Right kidney (tissue), 1 donor: ENCODE results near the gene SIGLEC11.
A peak's percentile ranks its signal among the peaks of the same experiment; 100 is the strongest.
"Not testable (repeated sequence)": the region's sequence is repeated elsewhere in the genome, so short reads cannot be mapped to it uniquely, and the experiment has no call there.

Experiments
- DNase-seq: peaks from one replicate; pipeline ENCODE4 v3.0.0-alpha.2; 2016

The SIGLEC11 gene

DNA sequence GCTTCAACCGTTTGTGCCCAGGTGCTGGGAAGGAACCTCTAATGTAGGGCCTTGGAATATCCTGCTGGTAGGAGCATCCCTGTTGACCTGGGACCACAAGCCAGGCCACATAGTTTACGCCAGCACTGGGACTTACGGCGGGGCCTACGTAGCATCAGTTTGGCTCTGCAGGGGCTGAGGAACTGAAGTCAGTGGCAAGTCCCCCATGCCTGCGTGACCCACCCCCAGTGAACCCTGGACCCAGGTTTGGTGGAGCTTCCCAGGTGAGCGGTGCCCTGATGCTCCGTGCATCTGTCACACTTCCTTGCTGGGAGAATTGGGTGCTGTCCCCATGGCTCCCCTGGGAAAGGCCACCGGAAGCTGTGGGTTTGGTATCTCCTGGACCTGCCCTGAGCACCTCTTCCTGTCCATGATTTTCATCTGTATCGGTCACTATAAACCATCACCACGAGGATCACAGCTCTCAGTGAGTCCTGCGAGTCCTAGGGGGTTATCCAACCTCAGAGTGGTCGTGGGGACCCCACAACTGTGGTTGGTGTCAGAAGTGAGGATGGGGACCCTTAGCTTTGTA lies 9.9 kb downstream of the SIGLEC11 start:
- no peak for DNase-seq

DNA sequence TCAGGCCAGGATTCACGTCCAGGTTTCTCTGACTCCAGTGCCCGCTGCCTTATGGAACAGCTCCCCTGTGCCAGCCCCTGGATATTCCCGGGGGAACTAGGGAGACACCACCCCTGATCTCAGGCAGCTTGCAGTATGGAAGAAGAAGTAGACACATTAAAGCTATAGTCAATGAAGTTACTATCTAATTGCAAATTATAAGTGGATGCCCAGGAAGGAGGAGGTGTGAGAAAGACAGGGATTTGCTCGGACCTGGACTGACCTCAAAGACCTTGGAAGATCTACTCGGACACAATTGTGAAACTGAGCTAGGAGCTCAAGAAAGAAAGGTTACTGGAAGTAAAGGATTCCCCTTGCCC lies 10.4 kb downstream of the SIGLEC11 start:
- no peak for DNase-seq

DNA sequence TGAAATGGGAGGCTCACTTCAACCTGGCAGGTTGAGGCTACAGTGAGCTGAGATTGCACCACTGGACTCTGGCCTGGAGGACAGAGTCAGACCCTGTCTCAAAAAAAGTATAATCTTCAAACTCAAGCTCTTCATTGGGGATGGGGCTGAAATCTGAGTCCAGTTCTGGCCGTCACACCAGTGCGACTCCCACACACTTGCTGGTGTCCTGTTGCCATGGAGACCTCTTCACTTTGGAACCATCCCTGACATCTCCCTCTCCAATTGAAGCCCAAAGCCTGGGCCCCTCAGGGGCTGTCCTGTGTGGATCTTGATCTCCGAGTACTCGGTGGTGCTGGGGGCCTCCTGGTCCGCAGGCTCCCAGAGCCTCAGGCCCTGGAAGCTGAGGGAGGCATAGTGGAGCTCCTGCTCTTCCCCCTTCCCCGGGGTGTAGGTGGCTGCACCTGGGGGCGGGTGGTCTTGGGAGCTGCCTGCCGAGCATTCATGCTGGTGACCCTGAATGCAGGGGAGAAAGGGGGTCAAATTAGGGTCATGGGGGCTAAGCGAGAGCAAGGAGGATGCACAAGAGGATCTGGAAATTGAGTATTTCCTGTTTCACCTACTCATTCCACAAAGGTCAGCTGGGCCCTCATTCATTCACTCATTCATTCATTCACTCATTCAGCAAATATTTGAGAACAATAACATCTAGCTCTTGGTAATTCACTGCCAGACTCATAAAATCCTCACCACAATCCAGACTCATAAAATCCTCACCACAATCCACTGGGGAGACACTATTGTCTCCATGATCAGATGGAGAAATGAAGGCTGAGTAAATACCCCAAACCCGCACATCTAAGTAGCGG lies 11.0 kb downstream of the SIGLEC11 start:
- DNase-seq: no peak

DNA sequence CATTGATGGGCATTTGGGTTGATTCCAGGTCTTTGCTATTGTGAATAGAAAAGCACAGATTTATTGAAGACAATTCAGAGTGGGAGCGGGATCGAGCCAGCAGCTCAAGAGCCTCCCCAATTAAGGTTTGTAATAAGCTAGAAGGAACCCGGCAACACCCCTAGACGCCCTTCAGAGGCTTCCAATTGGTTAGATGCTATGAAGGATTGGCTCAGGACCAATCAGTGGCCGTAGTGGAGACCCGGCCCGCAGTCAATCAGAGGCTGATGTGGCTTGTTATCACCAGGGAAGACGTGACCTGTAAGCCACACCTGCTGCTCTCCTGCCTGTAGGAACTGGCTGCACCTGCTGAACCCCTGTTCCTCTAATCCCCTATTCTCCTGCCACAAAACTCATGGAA lies 14.6 kb downstream of the SIGLEC11 start:
- DNase-seq: no peak

DNA sequence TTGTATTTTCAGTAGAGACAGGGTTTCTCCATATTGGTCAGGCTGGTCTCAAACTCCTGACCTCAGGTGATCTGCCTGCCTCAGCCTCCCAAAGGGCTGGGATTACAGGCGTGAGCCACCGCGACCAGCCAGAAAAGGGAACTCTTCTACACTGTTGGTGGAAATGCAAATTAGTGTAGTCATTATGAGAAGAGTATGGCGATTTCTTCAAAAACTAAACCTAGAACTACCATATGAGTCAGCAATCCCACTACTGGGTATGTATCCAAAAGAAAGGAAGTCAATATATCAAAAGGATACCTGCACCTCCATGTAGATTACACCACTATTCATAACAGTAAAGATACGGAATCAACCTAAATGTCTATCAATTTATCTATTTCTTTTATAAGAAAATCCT lies 16.4 kb downstream of the SIGLEC11 start:
- not testable (repeated sequence) for DNase-seq

DNA sequence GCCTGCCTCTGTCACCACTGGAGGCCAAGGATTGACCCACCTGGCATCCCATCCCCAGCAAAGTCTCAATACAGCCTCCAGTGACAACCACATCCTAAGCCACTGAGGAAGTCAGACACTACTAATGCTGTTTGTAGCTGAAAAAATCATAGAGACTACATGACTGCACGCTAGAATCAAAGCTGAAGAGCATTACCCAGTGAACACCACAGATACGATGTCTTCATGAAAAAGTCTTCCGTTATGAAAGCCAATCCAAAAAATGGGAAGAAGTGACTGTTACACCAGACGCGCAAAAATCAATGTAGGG lies 20.5 kb downstream of the SIGLEC11 start:
- DNase-seq: no peak

DNA sequence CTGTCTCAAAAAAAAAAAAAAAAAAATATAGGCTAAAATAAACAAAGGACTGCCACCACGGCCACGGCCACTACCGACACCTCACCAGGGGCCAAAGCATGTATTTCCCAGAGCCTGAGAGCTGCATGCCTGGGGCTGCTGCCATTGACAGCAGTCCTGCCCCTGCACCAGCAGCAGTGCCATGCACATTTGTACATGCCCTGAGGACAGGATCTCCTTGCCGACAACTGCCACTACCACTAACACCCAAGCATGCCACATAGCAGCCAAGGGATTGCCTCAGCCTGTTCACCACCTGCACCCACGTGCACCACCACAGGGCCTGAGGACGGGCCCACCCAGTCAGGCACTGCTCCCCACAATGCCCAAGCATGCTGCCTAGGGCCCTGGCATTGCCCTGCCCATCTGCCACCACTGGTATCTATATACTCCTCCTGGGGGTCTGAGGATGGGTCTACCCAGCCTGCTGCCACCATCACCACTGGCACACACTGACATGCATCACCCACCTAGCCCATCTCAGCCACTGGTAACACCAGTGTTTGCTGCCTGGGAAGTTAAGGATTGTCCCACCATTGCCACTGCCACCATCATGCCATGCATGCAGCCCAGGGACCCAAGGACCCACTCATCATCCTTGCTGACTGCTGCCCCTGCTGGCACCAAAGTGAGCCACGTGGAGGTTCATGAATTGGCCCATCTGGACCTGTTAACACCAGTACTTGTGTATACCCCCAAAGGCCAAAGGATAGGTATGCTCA lies 21.1 kb downstream of the SIGLEC11 start:
- no peak for DNase-seq

DNA sequence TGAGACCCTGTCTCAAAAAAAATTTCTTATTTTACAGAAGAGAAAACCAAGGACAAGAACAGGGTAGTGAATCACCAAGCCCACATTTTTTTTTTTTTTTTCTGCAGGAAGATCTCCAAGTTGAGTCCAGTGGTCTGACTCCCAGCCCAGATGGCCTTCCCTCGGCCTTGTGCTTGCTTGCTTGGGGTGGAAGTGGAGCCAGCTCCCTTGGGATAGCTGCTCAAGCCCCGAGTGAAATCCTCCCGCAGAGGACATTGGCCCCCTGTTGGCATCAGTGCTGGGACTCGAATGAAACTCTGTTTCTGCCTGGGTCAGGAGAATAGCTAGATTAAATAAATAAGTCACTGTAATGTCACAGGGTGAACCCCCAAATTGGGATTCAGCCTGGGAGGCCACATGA lies 22.3 kb downstream of the SIGLEC11 start:
- DNase-seq: no peak

DNA sequence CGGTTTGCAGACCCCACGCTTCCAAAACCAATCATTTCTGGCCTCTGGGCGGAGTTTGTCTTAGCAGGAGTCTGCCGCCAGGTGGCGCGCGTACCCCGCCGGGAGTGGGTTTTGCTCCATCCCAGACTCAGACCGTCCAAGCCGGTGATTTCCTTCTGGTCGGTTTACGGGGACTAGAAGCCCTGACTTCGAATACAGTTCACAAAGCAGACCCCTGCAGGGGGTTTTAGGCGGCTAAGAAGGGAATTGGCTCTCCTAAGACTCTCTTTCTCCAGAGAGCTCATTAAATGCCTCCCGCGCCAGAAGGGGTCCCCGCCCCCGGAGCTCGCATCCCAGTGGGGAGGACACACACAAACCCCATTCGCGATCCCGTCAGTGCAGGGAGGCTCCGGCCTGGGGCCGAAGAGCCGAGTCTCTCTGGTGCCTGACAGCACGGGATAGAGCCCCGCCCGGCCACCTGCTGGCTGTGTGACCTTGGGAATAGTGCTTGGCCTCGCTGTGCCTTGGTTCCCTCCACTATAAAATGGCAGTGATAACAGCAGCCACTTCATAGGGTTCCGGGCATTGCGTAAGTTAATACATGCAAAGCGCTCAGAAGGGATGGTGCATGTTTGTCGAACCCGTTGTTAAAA lies 23.1 kb downstream of the SIGLEC11 start:
- DNase-seq: peak; percentile 70

DNA sequence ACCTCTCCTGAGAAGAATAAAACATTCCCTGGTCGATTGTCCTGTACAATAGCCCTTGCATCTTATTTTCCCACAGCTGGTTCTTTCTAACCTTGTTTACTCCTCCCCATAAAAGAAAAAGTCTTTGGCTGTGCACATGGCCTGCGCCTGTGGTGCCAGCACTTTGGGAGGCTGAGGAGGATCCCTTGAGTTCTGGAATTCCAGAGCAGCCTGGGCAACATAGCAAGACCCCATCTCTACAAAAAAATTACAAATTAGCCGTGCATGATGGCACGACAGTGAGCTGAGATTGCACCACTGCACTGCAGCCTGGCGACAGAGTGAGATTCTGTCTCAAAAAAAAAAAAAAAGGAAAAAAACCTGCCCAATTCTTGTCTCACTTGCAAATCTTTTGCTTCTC lies 24.4 kb downstream of the SIGLEC11 start:
- no peak for DNase-seq

DNA sequence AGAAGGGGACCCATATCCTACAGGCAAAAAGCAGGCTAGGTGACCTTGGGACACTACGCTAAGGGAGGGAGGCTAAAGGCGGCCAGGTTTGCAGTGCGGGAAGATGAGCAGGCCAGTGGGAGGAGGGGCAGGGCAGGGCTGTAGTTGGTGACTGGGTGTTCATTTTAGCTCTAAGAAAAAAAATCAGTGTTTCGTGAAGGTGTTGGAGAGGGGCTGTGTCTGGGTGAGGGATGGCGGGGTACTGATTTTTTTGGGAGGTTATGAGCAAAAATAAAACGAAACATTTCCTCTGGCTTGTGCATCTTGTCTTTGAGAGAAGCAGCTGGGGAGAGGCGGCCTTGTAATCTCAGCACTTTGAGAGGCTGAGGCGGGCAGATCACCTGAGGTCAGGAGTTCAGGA lies 27.3 kb downstream of the SIGLEC11 start:
- DNase-seq: no peak

DNA sequence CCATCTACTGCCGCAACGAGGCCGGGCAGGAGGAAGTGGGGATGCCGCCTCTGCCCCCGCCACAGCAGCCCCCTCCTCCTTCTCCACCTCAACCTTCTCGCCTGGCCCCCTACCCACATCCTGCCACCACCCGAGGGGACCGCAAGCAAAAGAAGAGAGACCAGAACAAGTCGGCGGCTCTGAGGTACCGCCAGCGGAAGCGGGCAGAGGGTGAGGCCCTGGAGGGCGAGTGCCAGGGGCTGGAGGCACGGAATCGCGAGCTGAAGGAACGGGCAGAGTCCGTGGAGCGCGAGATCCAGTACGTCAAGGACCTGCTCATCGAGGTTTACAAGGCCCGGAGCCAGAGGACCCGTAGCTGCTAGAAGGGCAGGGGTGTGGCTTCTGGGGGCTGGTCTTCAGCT lies 28.2 kb downstream of the SIGLEC11 start:
- DNase-seq: no peak

DNA sequence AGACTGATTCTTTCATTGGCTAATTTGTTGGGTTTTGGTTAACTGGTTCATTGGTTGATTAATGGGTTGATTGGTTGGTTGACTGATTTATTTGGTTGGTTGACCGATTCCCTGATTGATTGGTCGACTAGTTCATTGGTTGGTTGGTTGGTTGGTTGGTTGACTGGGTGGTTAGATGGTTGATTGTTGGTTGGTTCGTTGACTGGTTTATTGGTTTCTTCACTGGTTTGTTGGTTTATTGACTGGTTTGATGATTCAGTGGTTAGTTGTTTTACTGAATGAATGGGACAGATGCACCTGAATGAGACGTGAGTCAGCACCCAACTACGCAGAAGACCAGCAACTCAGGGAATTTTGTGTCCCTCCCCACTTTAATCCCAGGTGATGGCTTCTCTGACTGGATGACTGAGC lies 28.9 kb downstream of the SIGLEC11 start:
- no peak for DNase-seq

DNA sequence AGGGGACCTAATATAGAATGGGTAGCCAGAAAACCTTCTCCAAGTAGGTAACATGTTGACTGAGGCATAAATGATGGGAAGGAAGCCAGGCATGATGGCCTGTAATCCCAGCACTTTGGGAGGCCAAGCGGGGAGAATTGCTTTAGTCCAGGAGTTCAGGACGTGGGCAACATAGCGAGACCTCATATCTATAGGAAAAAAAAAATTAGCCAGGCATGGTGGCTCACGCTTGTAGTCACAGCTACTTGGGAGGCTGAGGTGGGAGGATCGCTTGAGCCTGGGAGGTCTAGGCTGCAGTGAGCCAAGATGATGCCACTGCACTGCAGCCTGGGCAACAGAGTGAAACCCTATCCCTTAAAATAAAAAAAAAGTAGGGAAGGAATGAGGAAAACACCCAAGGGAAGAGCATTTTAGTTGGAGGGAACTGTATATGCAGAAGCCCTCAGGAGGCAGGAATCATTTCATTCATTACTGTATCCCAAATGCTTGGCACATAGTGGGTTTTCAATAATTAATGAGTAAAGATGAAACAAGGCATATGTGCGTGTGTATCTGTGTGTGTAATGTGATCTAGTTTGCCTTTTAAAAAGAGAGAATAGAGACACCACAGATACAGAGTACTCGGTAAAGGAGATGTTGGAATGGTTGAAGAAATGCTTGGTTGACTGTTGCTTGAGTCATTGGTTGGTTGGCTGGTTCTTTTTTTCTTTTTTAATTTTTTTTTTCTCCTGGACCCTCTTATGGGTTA lies 29.5 kb downstream of the SIGLEC11 start:
- no peak for DNase-seq

DNA sequence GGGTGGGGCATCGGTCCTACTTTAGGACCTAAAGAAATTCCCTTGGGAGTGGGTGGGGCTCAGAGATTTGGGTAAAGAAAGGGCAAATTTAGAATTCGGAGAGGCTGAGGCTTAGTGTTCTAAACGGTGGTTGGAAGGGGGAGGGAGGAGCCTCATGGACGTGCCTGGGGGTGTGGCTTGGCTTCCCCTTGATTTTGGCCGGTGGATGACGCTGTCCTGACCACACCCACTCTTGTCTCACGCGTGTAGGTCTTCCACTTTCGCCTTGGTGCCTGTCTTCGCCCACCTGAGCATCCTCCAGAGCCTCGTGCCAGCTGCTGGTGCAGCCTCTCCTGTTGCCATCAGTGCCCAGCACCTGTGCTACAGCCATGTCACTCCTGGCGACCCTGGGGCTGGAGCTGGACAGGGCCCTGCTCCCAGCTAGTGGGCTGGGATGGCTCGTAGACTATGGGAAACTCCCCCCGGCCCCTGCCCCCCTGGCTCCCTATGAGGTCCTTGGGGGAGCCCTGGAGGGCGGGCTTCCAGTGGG lies 30.4 kb downstream of the SIGLEC11 start:
- DNase-seq: peak; percentile 20

DNA sequence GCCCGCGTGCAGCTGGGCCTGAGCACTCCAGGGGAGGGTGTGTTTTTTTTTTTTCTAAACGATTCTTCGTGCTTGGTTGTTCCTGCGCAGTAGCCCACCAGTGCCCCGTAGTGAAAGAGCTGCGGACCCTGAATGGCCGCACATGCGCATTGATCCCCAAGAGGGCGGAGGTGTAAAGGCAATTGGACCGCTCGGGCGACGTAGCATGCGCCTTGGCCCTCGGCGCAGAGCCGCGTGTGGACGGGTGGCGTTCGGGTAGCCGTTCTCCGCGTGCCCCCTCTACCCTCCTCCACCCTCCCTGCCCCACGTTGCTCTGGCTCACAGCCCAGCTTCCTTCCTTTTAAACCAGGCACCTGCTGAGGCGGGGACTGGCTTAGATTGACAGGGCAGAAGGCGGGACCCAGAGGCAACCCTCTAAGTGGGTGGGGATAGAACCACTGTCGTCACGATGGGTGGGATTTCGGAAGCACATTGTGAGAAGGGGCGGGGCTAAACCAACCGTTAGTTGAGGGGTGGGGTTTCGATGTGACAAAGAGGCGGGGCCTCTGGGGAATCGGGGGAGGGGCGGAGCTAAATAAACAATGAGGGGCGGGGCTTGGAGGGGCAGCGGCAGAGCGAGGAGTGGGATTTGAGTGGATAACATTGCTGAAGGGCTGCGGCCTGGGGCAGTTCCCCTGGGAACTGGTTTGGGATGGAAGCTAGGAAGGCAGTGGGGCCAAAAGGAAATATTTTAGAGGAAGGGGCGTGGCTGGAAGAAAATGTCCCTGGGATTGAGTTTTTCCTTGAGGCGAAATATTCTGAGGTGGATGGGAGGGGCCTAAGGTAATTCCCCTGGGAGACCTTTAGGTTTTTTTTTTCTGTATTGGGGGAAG lies 31.1 kb downstream of the SIGLEC11 start:
- peak; percentile 96 for DNase-seq

DNA sequence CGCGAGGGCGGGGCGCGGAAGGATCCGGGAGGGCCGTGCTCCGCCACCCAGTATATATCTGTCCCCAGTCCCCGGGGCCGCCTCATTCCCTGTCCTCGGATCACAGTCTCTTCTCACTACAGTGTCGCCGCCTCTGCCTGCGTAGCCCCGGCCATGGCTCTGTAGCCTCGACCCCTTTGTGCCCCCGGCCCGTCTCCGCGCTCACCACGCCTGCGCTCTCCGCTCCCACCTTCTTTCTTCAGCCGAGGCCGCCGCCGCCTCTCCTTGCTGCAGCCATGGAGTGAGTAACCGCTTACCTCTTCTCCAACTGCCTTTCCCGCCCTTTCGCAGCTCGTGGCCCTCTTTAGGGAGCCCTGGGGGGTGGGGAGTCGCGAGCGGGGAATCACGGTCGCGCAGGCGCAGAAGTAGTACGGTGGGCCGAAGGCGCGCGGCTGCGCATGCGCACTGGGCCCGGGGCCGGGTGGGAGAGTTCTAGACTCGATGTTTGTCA lies 31.8 kb downstream of the SIGLEC11 start, which contains the start of the genes ATF5 and NUP62:
ATF5 (plus strand) TSS at position 85 of the 490 bp plus-strand sequence. CDS start 1,646 bp downstream, outside the sequence.
NUP62 (minus strand) TSS at position 384 of the 490 bp plus-strand sequence. CDS start 19,697 bp downstream, outside the sequence.
- peak; percentile 96 for DNase-seq

DNA sequence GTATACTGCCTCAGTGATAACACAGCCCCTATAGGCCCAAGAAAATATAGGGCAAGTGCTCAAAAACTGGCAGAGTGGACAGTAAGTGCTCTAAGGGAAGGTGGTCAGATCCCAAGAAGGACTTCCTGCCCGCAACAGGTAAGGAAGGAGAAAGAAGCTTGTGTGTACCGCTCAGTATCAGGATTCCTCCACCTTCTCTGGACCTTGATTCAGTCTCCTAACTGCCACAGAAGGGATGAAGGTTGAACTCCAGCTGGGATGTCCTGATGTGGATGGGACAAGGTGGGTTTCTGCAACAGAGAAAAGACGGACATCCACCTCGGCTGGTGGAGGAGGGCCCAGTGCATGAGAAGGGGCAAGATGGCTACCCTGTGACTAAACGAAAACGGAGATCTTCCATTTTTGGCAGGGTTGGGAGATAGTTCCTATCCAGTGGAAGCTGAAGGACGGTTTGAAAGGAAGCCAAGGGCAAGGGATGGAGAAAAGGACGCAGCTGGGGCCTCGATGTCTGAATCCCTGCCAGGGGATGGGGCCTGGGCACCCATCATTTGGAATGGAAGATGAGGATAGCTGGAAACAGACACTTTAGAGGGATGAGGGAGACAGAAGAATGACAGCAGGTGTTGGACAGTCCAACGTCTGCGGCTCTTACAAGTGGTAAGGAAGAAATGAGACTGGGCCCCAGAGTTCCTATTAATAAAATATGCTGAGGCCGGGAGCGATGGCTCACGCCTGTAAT lies 33.3 kb downstream of the SIGLEC11 start:
- DNase-seq: no peak

DNA sequence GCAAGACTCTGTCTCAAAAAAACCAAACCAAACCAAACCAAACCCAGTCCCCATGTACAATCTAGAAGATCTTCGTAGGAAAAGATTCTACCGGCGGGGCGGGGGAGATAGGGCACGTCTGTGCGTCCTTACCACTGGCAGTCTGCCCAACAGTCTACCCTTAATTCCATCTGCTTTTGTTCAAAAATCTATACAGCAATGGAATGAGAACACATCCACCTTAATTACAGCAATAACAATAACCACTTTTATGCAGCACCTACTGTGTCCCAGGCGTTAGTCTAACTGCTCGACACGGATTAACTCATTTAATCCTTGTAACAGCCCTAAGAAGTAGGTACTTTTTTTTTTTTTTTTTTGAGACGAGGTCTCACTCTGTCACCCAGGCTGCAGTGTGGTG lies 34.5 kb downstream of the SIGLEC11 start:
- DNase-seq: no peak

DNA sequence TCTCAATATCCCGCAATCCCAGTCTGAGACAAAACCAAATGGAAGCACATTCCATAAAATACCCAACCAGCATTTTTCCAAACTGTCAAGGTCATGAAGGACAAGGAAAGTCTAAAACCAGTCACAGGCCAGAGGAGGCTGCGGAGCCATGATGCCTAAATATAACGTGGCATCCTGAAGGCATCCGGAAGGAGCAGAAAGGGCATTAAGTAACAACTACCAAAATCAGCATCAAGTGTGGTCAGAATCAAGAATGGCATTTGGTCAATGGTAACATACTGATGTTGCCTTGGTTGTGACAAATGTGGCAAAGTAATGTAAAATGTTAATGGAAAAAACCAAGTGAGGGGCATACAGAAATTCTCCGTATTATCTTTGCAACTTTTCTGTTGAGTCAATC lies 35.5 kb downstream of the SIGLEC11 start:
- DNase-seq: no peak
